Measurements from ENCODE around the gene ATF4. TPM values are rescaled to one million over a fixed set of nuclear protein-coding genes. Genes with fewer than 3 reads are reported as not detected.

The ATF4 gene
- polyA plus RNA-seq, 1 donor from 2014 or later, result 394 TPM

DNA sequence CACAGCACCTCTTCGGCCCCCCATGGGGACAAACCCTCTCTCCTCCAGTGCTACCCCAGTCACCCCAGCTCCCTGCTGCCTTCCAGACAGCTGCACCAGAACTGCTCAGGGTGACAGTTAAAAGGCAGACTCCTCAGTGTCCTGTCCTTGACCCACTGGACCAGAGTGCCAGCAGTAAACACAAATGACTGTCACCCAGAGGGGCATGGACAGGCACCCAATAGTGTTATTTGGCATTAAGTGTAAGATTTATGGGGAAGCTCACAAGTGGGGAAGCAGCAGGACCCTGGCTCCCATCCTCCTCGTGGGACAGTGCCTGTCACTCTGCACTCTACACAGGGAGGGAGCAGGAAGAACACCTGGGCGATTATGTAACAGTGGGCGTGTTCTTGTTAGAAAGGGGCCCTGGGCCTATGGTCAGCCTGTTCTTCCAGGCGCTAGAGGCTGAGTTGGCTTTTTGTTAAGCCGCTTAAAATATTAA, 7.2 kb downstream of the ATF4 start:
- no peaks in the 10 kb centered on the region for H3K36me3 ChIP-seq (ENCODE audit: insufficient read depth, low read length)
- no peak overlapping the region for H3K4me2 ChIP-seq (ENCODE audit: low read length)
- H3K9me3 ChIP-seq (ENCODE audit: low read length), result no peaks in the 10 kb centered on the region
- no peak overlapping the region for H2AFZ ChIP-seq (ENCODE audit: low read depth, low read length)
- peaks cover 31% of the 10 kb centered on the region for H4K20me1 ChIP-seq (ENCODE audit: insufficient read depth)
- H3F3A ChIP-seq (ENCODE audit: insufficient read depth, low read length, poor library complexity, severe bottlenecking), result no peaks in the 10 kb centered on the region
- TF ChIP-seq, protein P1, sequence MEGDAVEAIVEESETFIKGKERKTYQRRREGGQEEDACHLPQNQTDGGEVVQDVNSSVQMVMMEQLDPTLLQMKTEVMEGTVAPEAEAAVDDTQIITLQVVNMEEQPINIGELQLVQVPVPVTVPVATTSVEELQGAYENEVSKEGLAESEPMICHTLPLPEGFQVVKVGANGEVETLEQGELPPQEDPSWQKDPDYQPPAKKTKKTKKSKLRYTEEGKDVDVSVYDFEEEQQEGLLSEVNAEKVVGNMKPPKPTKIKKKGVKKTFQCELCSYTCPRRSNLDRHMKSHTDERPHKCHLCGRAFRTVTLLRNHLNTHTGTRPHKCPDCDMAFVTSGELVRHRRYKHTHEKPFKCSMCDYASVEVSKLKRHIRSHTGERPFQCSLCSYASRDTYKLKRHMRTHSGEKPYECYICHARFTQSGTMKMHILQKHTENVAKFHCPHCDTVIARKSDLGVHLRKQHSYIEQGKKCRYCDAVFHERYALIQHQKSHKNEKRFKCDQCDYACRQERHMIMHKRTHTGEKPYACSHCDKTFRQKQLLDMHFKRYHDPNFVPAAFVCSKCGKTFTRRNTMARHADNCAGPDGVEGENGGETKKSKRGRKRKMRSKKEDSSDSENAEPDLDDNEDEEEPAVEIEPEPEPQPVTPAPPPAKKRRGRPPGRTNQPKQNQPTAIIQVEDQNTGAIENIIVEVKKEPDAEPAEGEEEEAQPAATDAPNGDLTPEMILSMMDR (IDR thresholded peaks at IDR 0.05; ENCODE audit: poor library complexity, severe bottlenecking), result no peak
- no peak for TF ChIP-seq EP300 (conservative IDR thresholded peaks at IDR 0.05; ENCODE audit: poor library complexity, severe bottlenecking)
- TF ChIP-seq MXI1 (conservative IDR thresholded peaks at IDR 0.05; ENCODE audit: poor library complexity, severe bottlenecking), result no peak
- no peak for TF ChIP-seq RAD21 (conservative IDR thresholded peaks at IDR 0.05)
- TF ChIP-seq TAF1 (IDR thresholded peaks at IDR 0.05; ENCODE audit: low read depth), result no peak
- TF ChIP-seq, protein P2, sequence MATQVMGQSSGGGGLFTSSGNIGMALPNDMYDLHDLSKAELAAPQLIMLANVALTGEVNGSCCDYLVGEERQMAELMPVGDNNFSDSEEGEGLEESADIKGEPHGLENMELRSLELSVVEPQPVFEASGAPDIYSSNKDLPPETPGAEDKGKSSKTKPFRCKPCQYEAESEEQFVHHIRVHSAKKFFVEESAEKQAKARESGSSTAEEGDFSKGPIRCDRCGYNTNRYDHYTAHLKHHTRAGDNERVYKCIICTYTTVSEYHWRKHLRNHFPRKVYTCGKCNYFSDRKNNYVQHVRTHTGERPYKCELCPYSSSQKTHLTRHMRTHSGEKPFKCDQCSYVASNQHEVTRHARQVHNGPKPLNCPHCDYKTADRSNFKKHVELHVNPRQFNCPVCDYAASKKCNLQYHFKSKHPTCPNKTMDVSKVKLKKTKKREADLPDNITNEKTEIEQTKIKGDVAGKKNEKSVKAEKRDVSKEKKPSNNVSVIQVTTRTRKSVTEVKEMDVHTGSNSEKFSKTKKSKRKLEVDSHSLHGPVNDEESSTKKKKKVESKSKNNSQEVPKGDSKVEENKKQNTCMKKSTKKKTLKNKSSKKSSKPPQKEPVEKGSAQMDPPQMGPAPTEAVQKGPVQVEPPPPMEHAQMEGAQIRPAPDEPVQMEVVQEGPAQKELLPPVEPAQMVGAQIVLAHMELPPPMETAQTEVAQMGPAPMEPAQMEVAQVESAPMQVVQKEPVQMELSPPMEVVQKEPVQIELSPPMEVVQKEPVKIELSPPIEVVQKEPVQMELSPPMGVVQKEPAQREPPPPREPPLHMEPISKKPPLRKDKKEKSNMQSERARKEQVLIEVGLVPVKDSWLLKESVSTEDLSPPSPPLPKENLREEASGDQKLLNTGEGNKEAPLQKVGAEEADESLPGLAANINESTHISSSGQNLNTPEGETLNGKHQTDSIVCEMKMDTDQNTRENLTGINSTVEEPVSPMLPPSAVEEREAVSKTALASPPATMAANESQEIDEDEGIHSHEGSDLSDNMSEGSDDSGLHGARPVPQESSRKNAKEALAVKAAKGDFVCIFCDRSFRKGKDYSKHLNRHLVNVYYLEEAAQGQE (IDR thresholded peaks at IDR 0.05; ENCODE audit: borderline replicate concordance), result no peak
- no peak for TF ChIP-seq POLR2AphosphoS5 (IDR thresholded peaks at IDR 0.05)
- TF ChIP-seq SMC3 (conservative IDR thresholded peaks at IDR 0.05; ENCODE audit: poor library complexity), result no peak
- TF ChIP-seq EZH2 (IDR thresholded peaks at IDR 0.05; ENCODE audit: borderline replicate concordance, insufficient read depth, low read length, poor library complexity, severe bottlenecking), result no peak
- no peak overlapping the region for H3K4me3 ChIP-seq (ENCODE audit: low read length)
- no peaks in the 10 kb centered on the region for H3K27me3 ChIP-seq (ENCODE audit: insufficient read depth, low read depth, low read length)
- no peak overlapping the region for H3K27ac ChIP-seq (ENCODE audit: low read length)
- H3K9me2 ChIP-seq (ENCODE audit: insufficient read depth, low read length), result no peaks in the 10 kb centered on the region
- peaks cover 55% of the 10 kb centered on the region for H3K79me2 ChIP-seq (replicated peaks; ENCODE audit: insufficient read depth, low read length)
- H3K9ac ChIP-seq (ENCODE audit: low read length), result no peak overlapping the region

- peak overlapping the region; percentile 54 for H3K4me3 ChIP-seq (ENCODE audit: low read length)
Observed at GRCh38 chr22:39528080-39528661, 7.8 kb downstream of the ATF4 start.

More at GRCh38 chr22:39528080-39528661, 7.8 kb downstream of the ATF4 start:
- peaks cover 49% of the 10 kb centered on the region for H3K79me2 ChIP-seq (replicated peaks; ENCODE audit: insufficient read depth, low read length)
- TF ChIP-seq MXI1 (conservative IDR thresholded peaks at IDR 0.05; ENCODE audit: poor library complexity, severe bottlenecking) (no peak), TAF1 (IDR thresholded peaks at IDR 0.05; ENCODE audit: low read depth) (no peak), RAD21 (conservative IDR thresholded peaks at IDR 0.05) (no peak), EP300 (conservative IDR thresholded peaks at IDR 0.05; ENCODE audit: poor library complexity, severe bottlenecking) (no peak), SMC3 (conservative IDR thresholded peaks at IDR 0.05; ENCODE audit: poor library complexity) (no peak), POLR2AphosphoS5 (IDR thresholded peaks at IDR 0.05) (no peak), EZH2 (IDR thresholded peaks at IDR 0.05; ENCODE audit: borderline replicate concordance, insufficient read depth, low read length, poor library complexity, severe bottlenecking) (no peak)
- TF ChIP-seq, protein P2 (IDR thresholded peaks at IDR 0.05; ENCODE audit: borderline replicate concordance), result no peak
- TF ChIP-seq, protein P1 (IDR thresholded peaks at IDR 0.05; ENCODE audit: poor library complexity, severe bottlenecking), result no peak
- no peaks in the 10 kb centered on the region for H3F3A ChIP-seq (ENCODE audit: insufficient read depth, low read length, poor library complexity, severe bottlenecking)
- no peaks in the 10 kb centered on the region for H3K9me2 ChIP-seq (ENCODE audit: insufficient read depth, low read length)
- H3K27ac ChIP-seq (ENCODE audit: low read length), result no peak overlapping the region
- H3K27me3 ChIP-seq (ENCODE audit: insufficient read depth, low read depth, low read length), result no peaks in the 10 kb centered on the region
- peak overlapping the region; percentile 42 for H3K9ac ChIP-seq (ENCODE audit: low read length)
- no peak overlapping the region for H2AFZ ChIP-seq (ENCODE audit: low read depth, low read length)
- H4K20me1 ChIP-seq (ENCODE audit: insufficient read depth), result peaks cover 24% of the 10 kb centered on the region
- no peaks in the 10 kb centered on the region for H3K36me3 ChIP-seq (ENCODE audit: insufficient read depth, low read length)
- no peak overlapping the region for H3K4me2 ChIP-seq (ENCODE audit: low read length)
- no peaks in the 10 kb centered on the region for H3K9me3 ChIP-seq (ENCODE audit: low read length)
